Smooth muscle cell (in vitro differentiated cells): ENCODE results near the gene XPO1. TPM values are rescaled to one million over a fixed set of nuclear protein-coding genes. Genes with fewer than 3 reads are reported as not detected.

Experiments
- DNase-seq: peaks from one replicate; lab custom pipeline; 2025; ENCODE audit not compliant: unreplicated experiment; lab: John Stamatoyannopoulos, UW
- H2AFZ ChIP-seq: fragments of 200-600 bp; sonication (generic); 2 replicates; pipeline ENCODE4 v1.6.0; 2016; ENCODE audit warnings: antibody characterized with exemption, low read depth, mild to moderate bottlenecking
- H3F3A ChIP-seq: fragments of 200-600 bp; sonication (generic); 2 replicates; pipeline ENCODE4 v1.6.0; 2017; ENCODE audit warnings: antibody characterized with exemption, low read depth
- H3K27ac ChIP-seq: fragments of 200-600 bp; sonication (generic); 2 replicates; pipeline ENCODE4 v1.5.1; 2016; ENCODE audit warnings: low read depth, mild to moderate bottlenecking
- H3K27me3 ChIP-seq: fragments of 200-600 bp; sonication (generic); 2 replicates; pipeline ENCODE4 v1.6.1; 2016; ENCODE audit warnings: low read depth, mild to moderate bottlenecking
- H3K36me3 ChIP-seq: fragments of 200-600 bp; sonication (generic); 2 replicates; pipeline ENCODE4 v1.5.1; 2016; ENCODE audit warnings: low read depth
- H3K4me1 ChIP-seq: fragments of 200-600 bp; sonication (generic); 2 replicates; pipeline ENCODE4 v1.5.1; 2016; ENCODE audit warnings: low read depth
- H3K4me2 ChIP-seq: fragments of 200-600 bp; sonication (generic); 2 replicates; pipeline ENCODE4 v1.6.0; 2016; ENCODE audit warnings: mild to moderate bottlenecking
- H3K4me3 ChIP-seq: fragments of 200-600 bp; sonication (generic); 2 replicates; pipeline ENCODE4 v1.5.1; 2016; ENCODE audit warnings: mild to moderate bottlenecking
- H3K79me2 ChIP-seq: fragments of 200-600 bp; sonication (generic); 2 replicates; pipeline ENCODE4 v1.6.0; 2016; ENCODE audit warnings: low read depth, mild to moderate bottlenecking
- H3K9ac ChIP-seq: fragments of 200-600 bp; sonication (generic); 2 replicates; pipeline ENCODE4 v1.6.0; 2016; ENCODE audit warnings: low read depth
- H3K9me3 ChIP-seq: fragments of 200-600 bp; sonication (generic); replicated peaks from 2 replicates; pipeline ENCODE4 v1.5.1; 2016; ENCODE audit warnings: low read depth
- H4K20me1 ChIP-seq: fragments of 200-600 bp; sonication (generic); 2 replicates; pipeline ENCODE4 v1.6.0; 2016; ENCODE audit warnings: low read depth
- WGBS: methylation state at CpG from one replicate; pipeline ENCODE4 v1.1.7; 2016; ENCODE audit warnings: low lambda C conversion rate; 5-methylcytosine and 5-hydroxymethylcytosine counted together
- polyA plus RNA-seq: library from polyadenylated mRNA; unstranded; fragments of >200 nt; fragmentation: Nextera tagmentation; extraction: Ambion mirVana; gene quantifications from 2 replicates; pipeline ENCODE4 v1.2.1, GENCODE V29; 2016
- total RNA-seq: library from RNA; depleted of rRNA; stranded (reverse); fragments of >200 nt; gene quantifications from 2 replicates; pipeline ENCODE4 v1.2.3, GENCODE V29; 2014
- TF ChIP-seq, protein P1 (sequence below): fragments of 200-600 bp; sonication (generic); IDR thresholded peaks from 2 replicates; pipeline ENCODE4 v1.5.1; 2017; ENCODE audit warnings: borderline replicate concordance, mild to moderate bottlenecking, antibody characterized with exemption; ENCODE audit not compliant: insufficient read depth, poor library complexity, severe bottlenecking

The XPO1 gene
- total and polyA plus RNA-seq, 2 experiments from 2014 or later = 42.6 to 449 TPM

DNA sequence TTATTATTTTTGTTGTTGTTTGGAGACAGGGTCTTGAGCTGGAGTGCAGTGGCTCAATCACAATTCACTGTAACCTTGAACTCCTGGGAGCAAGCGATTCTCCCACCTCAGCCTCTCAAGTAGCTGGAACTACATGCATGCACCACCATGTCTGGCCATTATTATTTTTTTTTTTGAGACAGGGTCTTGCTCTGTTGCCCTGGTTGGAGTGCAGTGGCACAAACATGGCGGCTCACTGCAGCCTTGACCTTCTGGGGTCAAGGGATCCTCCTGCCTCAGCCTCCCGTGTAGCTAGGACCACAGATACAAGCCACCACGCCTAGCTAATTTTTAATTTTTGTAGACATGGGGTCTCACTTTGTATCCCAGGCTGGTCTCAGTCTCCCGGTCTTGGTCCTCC lies 20.0 kb upstream of the XPO1 start:
- Histone ChIP-seq H4K20me1 (no peaks in the 10 kb centered on the region), H3K9me3 (no peaks in the 10 kb centered on the region), H3F3A (no peaks in the 10 kb centered on the region), H3K9ac (no peak overlapping the region), H3K4me2 (no peak overlapping the region), H3K36me3 (no peaks in the 10 kb centered on the region), H3K27me3 (no peaks in the 10 kb centered on the region), H3K79me2 (no peaks in the 10 kb centered on the region), H2AFZ (no peak overlapping the region), H3K27ac (no peak overlapping the region), H3K4me3 (no peak overlapping the region), H3K4me1 (no peaks in the 10 kb centered on the region)
- 83% methylated on average over 5 of the region's 5 CpGs for WGBS
- no peak for DNase-seq
- TF ChIP-seq, protein P1, sequence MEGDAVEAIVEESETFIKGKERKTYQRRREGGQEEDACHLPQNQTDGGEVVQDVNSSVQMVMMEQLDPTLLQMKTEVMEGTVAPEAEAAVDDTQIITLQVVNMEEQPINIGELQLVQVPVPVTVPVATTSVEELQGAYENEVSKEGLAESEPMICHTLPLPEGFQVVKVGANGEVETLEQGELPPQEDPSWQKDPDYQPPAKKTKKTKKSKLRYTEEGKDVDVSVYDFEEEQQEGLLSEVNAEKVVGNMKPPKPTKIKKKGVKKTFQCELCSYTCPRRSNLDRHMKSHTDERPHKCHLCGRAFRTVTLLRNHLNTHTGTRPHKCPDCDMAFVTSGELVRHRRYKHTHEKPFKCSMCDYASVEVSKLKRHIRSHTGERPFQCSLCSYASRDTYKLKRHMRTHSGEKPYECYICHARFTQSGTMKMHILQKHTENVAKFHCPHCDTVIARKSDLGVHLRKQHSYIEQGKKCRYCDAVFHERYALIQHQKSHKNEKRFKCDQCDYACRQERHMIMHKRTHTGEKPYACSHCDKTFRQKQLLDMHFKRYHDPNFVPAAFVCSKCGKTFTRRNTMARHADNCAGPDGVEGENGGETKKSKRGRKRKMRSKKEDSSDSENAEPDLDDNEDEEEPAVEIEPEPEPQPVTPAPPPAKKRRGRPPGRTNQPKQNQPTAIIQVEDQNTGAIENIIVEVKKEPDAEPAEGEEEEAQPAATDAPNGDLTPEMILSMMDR = no peak

DNA sequence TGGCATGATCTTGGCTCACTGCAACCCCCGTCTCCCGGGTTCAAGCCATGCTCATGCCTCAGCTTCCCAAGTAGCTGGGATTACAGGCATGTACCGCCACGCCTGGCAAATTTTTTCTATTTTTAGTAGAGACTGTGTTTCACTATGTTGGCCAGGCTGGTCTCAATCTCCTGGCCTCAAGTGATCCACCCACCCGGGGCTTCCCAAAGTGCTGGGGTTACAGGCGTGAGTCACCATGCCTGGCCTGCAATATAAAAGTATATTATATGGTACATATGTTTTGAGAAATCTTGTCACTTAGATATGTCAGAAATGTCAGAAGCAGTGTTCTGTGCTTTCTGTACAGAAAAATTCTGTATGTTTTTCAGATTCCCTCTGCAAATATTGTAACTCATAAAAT lies 19.2 kb upstream of the XPO1 start:
- Histone ChIP-seq H3F3A (no peaks in the 10 kb centered on the region), H3K36me3 (no peaks in the 10 kb centered on the region), H4K20me1 (no peaks in the 10 kb centered on the region), H3K27me3 (no peaks in the 10 kb centered on the region), H3K27ac (no peak overlapping the region), H3K9ac (no peak overlapping the region), H3K9me3 (no peaks in the 10 kb centered on the region), H2AFZ (no peak overlapping the region), H3K4me1 (no peaks in the 10 kb centered on the region), H3K4me3 (no peak overlapping the region), H3K4me2 (no peak overlapping the region), H3K79me2 (no peaks in the 10 kb centered on the region)
- no peak for DNase-seq
- WGBS = 75% methylated on average over 6 of the region's 6 CpGs
- TF ChIP-seq, protein P1 = no peak

DNA sequence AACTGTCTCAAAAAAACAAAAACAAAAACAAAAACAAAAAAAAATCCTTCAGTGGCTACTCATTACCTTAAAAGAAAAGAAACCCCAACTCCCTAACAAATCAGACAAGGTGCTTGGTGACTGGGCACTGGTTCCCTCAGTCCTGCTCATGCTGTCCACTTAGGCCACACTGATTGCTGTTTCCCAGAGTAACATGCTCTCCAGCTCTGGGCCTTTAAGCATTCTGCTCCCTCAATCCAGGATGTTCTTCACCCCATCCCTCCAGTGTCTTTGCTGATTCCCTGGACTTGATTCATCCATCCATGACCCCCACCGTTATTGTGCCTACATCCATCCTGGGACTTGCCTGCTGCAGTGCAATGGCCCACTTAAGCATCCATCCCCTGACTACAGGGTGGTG lies 16.4 kb upstream of the XPO1 start:
- no peak overlapping the region for H3K9ac ChIP-seq
- H3K27me3 ChIP-seq = no peaks in the 10 kb centered on the region
- TF ChIP-seq, protein P1 = no peak
- no peak overlapping the region for H2AFZ ChIP-seq
- no peaks in the 10 kb centered on the region for H3K36me3 ChIP-seq
- no peak overlapping the region for H3K4me3 ChIP-seq
- DNase-seq = no peak
- no peaks in the 10 kb centered on the region for H3K9me3 ChIP-seq
- H4K20me1 ChIP-seq = no peaks in the 10 kb centered on the region
- WGBS = 95% methylated on average over 1 of the region's 1 CpG
- no peaks in the 10 kb centered on the region for H3F3A ChIP-seq
- H3K79me2 ChIP-seq = no peaks in the 10 kb centered on the region
- H3K4me1 ChIP-seq = peaks cover 6% of the 10 kb centered on the region
- no peak overlapping the region for H3K4me2 ChIP-seq
- H3K27ac ChIP-seq = no peak overlapping the region

DNA sequence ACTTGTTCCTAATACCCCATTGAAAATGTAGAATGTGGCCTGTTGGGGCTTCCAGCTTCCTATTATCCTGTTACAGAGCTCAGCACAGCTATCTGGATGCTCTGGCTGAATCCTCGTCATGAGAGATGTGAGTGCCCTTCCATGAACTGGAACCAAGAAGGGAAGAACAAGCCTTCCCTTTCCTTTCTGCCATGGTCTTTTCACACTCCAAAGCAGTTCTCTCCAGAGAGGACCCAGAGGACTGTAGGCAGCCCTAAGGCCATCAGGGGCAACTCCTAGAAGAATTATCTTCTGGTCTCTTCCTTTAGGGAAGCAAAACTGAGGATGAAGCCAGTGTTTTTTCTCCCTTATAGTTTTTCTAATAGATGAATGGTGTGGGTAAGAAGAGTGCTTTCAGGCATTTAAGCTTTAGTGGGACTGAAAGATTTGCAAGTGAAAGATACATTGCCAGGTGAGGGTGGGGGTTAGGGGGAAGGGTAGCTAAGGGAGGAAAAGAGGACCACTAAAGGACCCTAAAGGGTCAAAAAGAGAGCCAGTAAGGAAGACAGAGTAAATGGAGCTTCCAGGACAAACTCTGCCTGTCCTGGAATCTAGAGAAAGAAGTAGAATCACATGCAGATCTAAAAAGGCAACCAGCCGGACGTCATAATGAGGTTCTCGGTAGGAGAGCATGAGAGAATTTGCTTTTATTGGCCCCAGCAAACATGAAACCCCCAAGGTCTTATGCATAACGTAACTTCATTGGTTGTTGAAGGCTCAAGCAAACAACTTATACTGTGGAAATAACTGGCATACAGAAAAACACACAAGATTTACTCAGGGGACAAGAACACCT lies 12.4 kb upstream of the XPO1 start:
- Histone ChIP-seq H3K9me3 (no peaks in the 10 kb centered on the region), H3K79me2 (no peaks in the 10 kb centered on the region), H3K4me3 (no peak overlapping the region), H3F3A (no peaks in the 10 kb centered on the region), H3K27ac (no peak overlapping the region), H2AFZ (no peak overlapping the region), H3K9ac (no peak overlapping the region), H4K20me1 (no peaks in the 10 kb centered on the region), H3K36me3 (no peaks in the 10 kb centered on the region), H3K27me3 (no peaks in the 10 kb centered on the region), H3K4me1 (peaks cover 6% of the 10 kb centered on the region), H3K4me2 (no peak overlapping the region)
- WGBS = 79% methylated on average over 5 of the region's 5 CpGs
- TF ChIP-seq, protein P1 = no peak
- no peak for DNase-seq
